ENCODE results near the gene SHC2.

The SHC2 gene

DNA sequence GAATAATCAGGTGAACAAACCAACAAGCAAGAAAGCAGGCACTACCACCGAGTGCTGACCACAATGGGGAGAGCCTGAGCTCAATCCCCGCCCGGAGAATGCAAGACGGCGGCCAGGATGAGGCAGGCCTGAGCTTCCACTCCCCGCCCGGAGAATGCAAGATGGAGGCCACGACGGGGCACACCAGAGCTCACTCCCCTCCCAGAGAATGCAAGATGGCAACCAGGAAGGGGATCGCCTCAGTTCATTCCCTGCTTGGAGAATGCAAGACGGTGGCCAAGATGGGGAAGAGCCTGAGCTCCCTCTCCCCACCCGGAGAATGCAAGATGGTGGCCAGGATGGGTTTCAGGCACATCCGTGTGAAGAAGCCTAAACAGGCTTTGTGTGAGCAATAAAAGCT lies 91.6 kb downstream of the SHC2 start:
- no peak for FAIRE-seq

DNA sequence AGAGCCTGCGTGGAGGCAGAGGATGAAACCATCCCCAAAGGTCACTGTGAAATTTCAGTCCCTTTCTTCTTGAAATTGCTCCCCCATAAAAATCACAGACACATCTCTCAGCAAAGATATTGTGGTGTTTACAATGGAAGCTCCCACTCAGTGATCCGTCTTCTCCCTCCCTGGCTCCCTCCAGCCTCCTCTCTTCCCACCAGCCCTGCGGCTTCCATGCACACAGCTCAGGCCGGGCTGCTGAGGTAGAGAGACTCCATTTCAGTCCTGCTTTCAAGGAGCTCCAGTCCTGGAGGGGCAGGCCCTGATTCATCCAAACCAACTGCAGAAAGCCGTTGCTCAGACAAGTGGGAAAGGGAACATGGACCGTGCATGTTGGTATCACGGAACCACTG lies 92.2 kb downstream of the SHC2 start:
- no peak for FAIRE-seq

DNA sequence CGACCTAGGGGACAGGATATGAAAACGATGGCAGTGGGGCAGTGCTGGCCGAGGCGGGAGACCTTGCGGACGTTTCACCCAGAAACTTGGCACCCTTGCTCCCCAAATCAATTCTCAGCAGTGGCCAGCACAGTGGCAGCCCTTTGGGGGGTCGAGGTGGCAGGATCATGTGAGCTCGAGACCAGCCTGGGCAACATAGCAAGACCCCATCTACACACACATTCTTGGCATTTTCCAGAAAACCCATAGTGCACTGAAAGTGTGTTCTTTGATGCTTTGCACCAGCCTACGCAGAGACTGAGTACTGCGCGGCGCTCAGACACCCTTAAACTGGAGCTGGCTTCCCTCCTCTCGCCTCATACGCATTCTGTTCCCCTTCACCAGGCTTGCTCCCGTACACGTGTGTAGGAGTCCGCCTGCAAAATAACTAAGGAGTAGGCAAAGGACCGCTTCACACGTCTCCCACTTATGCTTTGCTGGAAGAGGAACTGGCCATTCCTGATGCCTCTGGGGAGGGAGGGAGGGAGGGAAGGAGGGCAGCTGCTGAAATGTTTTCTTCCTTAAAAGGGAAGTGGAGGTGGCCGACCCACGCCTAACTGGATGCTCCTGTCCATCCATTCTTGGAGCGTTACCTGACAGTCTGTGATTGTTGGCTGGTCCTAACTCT lies 92.7 kb downstream of the SHC2 start:
- FAIRE-seq, result no peak

DNA sequence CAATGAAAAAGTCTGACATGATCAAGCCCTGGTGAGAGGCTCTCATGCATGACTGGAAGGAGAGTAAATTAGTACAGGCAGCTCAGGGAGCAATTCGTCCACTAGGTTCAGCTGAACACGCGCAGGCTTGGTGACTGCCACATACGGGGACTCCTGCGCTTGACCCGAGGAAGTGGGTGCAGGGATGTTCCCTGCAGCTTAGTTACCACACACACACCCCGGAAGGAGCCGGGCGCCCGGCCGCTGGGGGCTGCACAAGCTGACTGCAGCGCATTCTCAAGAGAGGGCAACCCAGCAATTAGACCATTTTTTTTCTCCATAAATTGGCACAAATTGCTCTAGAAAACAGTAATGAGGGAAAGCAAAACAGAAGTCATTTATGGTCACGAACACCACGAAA lies 93.3 kb downstream of the SHC2 start:
- no peak for FAIRE-seq

DNA sequence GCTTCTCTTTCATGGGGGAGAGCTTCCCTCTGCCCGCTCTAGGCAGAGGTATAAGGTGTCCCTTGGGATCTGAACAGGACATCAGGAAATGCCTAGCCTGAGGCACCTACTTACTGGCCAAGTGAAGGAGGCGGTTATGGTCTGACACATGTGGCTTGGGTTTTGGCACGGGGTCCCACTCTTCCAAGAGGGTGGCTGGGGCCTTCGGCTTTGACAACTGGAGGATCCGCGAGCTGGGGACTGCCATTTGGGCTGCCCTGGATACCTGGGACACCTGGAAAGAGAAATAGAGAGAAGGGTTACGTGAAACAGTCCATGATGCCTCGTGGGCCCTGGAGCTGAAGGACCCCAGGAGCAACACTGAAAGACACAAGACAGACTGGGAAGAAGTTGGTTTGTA lies 93.9 kb downstream of the SHC2 start:
- no peak for FAIRE-seq

Data from islet of Langerhans (tissue), 1 donor.